Adrenal gland (tissue), 5 donors: Measurements from ENCODE around the gene EFNA4.

Experiments used
- CTCF ChIP-seq, 6 experiments: fragments of 450-650 bp in 4 of 6; fragments of 200-600 bp in 2 of 6; sonication (generic) in 1 of 6; IDR thresholded peaks; 1 replicate in 5 of 6; 2 replicates in 1 of 6; pipeline versions ENCODE4 v1.5.1 to v1.8.0; 2016 to 2021; ENCODE audit warnings: antibody characterized with exemption in 6 of 6, mild to moderate bottlenecking in 2 of 6, moderate library complexity in 1 of 6
- POLR2A ChIP-seq, 2 donors: fragments of 450-650 bp; IDR thresholded peaks; one replicate each; pipeline ENCODE4 v1.6.1; 2017; ENCODE audit warnings: antibody characterized with exemption in 2 of 2, mild to moderate bottlenecking in 2 of 2, moderate library complexity in 1 of 2
- donor health status: DM: no; HTN: no; CAD: no.

- no peak for TF ChIP-seq POLR2A (IDR thresholded peaks at IDR 0.05)
- no peak for TF ChIP-seq CTCF (IDR thresholded peaks at IDR 0.05)
Measured at GRCh38 chr1:155034318-155035208, 29.0 kb upstream of the EFNA4 start.
